Activated T-helper 2 cell treated with anti-CD3 and anti-CD28 coated beads, Interferon-gamma antibody, Interleukin-2, Interleukin-4, amounts not matched to agents 10 μg/mL and 5 μg/mL and 100 μg/mL, durations not matched to agents 14 hours and 24 hours and 36 hours (primary cell): ENCODE measurements around the gene NTRK3. TPM values are rescaled to one million over a fixed set of nuclear protein-coding genes. Genes with fewer than 3 reads are reported as not detected.

ENCODE experiments used
- DNase-seq: peaks from one replicate; pipeline ENCODE4 v3.0.0; 2021; ENCODE audit warnings: low spot score
- H3K27ac Mint-ChIP-seq: one replicate; pipeline ENCODE4 v1.8.0; 2021; ENCODE audit warnings: mixed read lengths
- H3K27me3 Mint-ChIP-seq: one replicate; pipeline ENCODE4 v1.8.0; 2021; ENCODE audit warnings: low read depth, mixed read lengths
- H3K36me3 Mint-ChIP-seq: one replicate; pipeline ENCODE4 v1.8.0; 2021; ENCODE audit warnings: low read depth, mixed read lengths
- H3K4me1 Mint-ChIP-seq: one replicate; pipeline ENCODE4 v1.8.0; 2021; ENCODE audit warnings: low read depth, mixed read lengths
- H3K4me3 Mint-ChIP-seq: one replicate; pipeline ENCODE4 v1.8.0; 2021; ENCODE audit warnings: low read depth, mild to moderate bottlenecking, moderate library complexity, mixed read lengths
- H3K9me3 Mint-ChIP-seq: one replicate; pipeline ENCODE4 v1.8.0; 2021; ENCODE audit warnings: mixed read lengths
- intact Hi-C: fragments of 100-400 bp; cut with micrococcal nuclease; formaldehyde crosslinking; loops from one replicate; pipeline ENCODE4 v1.15.1; 2023
- total RNA-seq: library from RNA; stranded (reverse); gene quantifications from 2 replicates; pipeline ENCODE4 v1.2.3, GENCODE V29; 2022

Gene NTRK3
- total RNA-seq, 1 donor from 2014 or later = 0.73 TPM

DNA sequence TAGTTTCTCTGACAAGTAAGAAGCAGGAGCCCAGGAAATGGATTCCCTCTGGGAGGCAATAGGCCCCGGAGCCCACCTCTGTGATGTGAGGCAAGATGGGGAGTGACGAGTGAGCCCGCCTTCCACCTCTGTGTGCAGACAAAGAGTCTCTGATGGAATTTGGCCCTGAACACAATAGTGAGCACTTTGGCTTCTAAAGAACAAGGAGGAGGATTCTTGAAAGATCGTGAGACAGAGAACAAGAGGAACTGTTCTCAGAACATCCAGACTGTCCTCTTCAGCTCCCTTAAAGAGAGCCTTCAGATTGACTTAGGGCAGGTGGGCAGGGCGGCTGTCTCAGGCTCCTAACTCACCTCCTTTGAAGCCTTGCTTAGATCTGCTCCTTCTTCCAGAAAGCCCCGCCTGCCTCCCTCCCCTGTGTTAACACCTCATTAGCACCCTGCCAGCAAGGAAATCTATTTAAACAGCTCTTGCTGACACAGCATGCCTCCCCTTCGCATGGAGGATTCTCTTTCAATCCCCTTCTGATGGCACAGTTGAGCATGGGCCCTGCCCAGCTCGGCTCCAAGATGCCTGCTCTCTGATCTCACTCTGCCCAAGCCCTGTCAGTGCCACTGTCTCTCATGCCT lies 430.3 kb downstream of the NTRK3 start:
- Mint-ChIP-seq H3K9me3 (no peaks in the 10 kb centered on the region), H3K27ac (no peak overlapping the region), H3K27me3 (no peaks in the 10 kb centered on the region), H3K36me3 (no peaks in the 10 kb centered on the region), H3K4me1 (no peaks in the 10 kb centered on the region), H3K4me3 (no peak overlapping the region)
- no peak for DNase-seq
- intact Hi-C loops = no loop called here

- intact Hi-C loops = no loop called here
- H3K27ac Mint-ChIP-seq = no peak overlapping the region
- DNase-seq = no peak
- no peaks in the 10 kb centered on the region for H3K4me1 Mint-ChIP-seq
- H3K27me3 Mint-ChIP-seq = no peaks in the 10 kb centered on the region
- H3K4me3 Mint-ChIP-seq = no peak overlapping the region
- no peaks in the 10 kb centered on the region for H3K9me3 Mint-ChIP-seq
- H3K36me3 Mint-ChIP-seq = no peaks in the 10 kb centered on the region
These were observed 437.8 kb downstream of the NTRK3 start for GRCh38 chr15:87818756-87819155.

DNA sequence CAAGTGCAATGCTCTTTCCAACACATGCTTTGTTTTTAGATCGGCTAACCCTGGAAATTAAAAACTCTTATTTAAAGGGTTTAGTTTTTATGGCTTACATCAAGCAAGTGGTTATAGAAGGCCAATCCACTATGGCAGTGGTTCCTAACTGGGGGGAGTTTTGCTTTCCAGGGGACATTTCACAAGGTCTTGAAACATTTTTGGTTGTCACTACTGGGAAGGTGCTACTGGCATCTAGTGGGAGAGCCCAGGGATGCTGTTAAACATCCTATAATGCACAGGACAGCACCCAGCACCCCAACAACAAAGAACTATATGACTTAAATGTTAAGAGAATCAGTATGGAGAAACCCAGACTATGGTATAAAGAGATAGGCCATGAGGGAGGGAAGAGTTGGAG lies 439.0 kb downstream of the NTRK3 start:
- H3K4me3 Mint-ChIP-seq = no peak overlapping the region
- DNase-seq = no peak
- no peak overlapping the region for H3K27ac Mint-ChIP-seq
- no peaks in the 10 kb centered on the region for H3K4me1 Mint-ChIP-seq
- no peaks in the 10 kb centered on the region for H3K9me3 Mint-ChIP-seq
- no peaks in the 10 kb centered on the region for H3K27me3 Mint-ChIP-seq
- intact Hi-C loops = no loop called here
- H3K36me3 Mint-ChIP-seq = no peaks in the 10 kb centered on the region

- Mint-ChIP-seq H3K36me3 (no peaks in the 10 kb centered on the region), H3K27me3 (no peaks in the 10 kb centered on the region)
- intact Hi-C loops = no loop called here
These were observed 439.7 kb downstream of the NTRK3 start for GRCh38 chr15:87816811-87817210.

GRCh38 chr15:87816016-87816415 lies 440.5 kb downstream of the NTRK3 start:
- Mint-ChIP-seq H3K27me3 (no peaks in the 10 kb centered on the region), H3K36me3 (no peaks in the 10 kb centered on the region), H3K4me1 (no peaks in the 10 kb centered on the region), H3K9me3 (no peaks in the 10 kb centered on the region), H3K4me3 (no peak overlapping the region), H3K27ac (no peak overlapping the region)
- intact Hi-C loops = no loop called here
- DNase-seq = no peak

More at GRCh38 chr15:87816811-87817210, 439.7 kb downstream of the NTRK3 start:
- no peak overlapping the region for H3K4me3 Mint-ChIP-seq
- no peak for DNase-seq
- no peaks in the 10 kb centered on the region for H3K4me1 Mint-ChIP-seq
- H3K27ac Mint-ChIP-seq = no peak overlapping the region
- H3K9me3 Mint-ChIP-seq = no peaks in the 10 kb centered on the region

Other genes with a start within 250 kb of the NTRK3 start
- gene MRPL46, start 210.6 kb upstream of the NTRK3 start, total RNA-seq = 39.8 and 42.4 TPM in 2 replicates
- 69.5 and 71.0 TPM in 2 replicates for gene MRPS11, start 211.0 kb upstream of the NTRK3 start, total RNA-seq